HG03066 (cell line): Measurements from ENCODE around the gene SAT2.
"Not testable (repeated sequence)": the region's sequence is repeated elsewhere in the genome, so short reads cannot be mapped to it uniquely, and the experiment has no call there.

Experiments
- ATAC-seq: cut with Tn5 transposase; IDR thresholded peaks from one replicate; pipeline ENCODE4 v1.9.1; 2021; ENCODE audit warnings: low read depth; ENCODE audit not compliant: unreplicated experiment

SAT2 gene

GRCh38 chr17:7627250-7628121 lies at the start of gene SAT2:
Gene SAT2, minus strand, starts transcription at chr17:7627821. Its CDS starts 186 bp downstream, at chr17:7627635.
- peak; percentile 84 for ATAC-seq

DNA sequence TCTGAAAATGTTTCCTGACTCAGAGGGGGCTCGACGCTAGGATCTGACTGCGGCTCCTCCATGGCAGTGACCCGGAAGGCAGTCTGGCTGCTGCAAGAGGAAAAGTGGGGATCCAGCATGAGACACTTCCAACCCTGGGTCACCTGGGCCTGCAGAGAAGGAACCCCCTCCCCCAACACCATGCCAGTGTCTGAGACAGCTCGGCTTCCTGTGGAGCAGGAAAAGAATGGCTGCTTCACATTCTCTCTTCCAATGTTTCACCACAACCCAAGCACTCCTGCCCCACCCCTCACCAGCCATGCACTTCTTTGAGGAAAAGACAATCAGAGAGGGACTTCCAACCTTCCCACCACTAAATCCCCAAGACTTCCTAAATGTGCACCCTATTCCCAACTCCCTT lies 48.9 kb upstream of the SAT2 start:
- ATAC-seq: no peak

- ATAC-seq: no peak
Measured at GRCh38 chr17:7674934-7675333, 47.3 kb upstream of the SAT2 start.

GRCh38 chr17:7673239-7673638 lies 45.6 kb upstream of the SAT2 start:
- no peak for ATAC-seq

DNA sequence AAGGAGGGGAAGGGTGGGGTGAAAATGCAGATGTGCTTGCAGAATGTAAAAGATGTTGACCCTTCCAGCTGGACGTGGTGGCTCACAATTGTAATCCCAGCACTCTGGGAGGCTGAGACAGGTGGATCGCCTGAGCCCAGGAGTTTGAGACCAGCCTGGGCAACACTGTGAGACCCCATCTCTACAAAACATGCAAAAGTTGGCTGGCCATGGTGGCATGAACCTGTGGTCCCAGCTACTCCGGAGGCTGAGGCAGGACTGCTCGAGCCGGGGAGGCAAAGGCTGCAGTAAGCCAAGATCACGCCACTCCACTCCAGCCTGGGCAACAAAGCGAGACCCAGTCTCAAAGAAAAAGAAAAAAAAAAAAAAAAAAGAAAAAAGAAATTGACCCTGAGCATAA lies 40.9 kb upstream of the SAT2 start:
- ATAC-seq: no peak

DNA sequence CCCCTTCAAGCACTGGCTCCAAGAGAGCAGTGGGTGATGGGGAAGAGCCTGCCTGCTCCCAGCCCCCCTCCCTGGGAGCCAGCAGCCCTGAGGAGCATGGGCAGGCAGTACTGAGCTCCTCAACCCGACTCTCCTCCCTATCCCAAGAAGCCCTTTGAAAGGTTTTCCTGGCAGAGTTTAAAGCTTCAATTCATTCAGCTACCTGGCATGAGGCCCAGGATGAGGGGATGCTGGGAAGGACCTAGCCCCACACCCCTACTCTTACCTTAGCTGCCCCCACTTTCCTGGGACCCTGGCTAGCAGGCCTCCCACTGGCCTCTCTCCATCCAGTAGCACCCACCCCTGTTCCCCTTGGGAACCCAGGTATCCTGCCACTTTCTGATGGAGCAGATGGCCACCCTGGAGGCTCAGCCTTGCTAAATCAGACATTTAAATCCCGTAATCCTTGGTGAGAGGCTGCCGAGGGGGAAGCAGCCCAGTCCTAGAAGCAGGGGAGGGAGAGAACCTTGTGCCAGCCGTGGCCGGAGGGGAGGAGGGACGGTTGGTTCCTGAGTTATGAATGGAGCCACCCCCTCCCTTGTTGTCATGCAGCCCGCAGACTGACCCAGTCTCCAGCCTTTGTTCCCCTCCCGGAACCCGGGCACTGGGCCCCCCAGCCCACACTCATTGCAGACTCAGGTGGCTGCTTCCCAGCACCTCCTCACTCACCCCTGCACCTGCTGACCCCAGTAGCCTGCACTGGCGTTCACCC lies 40.2 kb upstream of the SAT2 start:
- ATAC-seq: no peak

DNA sequence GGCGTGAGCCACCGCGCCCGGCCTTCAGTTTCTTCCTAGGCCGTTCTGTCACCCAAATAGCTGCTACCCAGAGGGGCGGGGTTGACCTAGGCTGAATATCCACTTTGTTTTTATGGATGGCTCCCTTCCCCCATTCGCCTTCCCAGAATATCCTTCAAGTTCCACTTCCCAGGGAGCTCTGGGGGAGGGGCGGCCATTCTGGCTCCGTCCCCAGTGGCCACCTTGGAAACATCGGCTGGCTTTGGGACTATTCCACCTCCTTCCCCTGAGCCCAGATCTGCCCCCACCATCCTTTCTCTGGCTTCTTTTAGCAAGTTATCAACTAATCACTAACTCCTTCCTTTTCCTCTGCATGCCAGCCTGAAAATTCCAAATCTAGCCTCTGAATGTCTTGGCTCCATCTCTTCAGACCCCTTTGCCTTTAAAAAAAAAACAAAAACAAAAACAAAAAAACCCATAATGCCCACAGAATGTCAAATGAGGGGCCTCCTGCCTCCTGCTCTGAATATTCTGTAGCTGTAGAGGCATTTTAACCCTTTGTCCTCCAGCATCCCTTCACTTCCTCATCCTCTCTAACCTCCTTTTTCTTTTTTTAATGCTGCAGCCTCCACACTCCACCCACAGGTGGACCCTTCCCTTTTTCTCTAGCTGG lies 29.5 kb upstream of the SAT2 start:
- ATAC-seq: no peak

- ATAC-seq: no peak
Measured at GRCh38 chr17:7655541-7655840, 27.9 kb upstream of the SAT2 start.

DNA sequence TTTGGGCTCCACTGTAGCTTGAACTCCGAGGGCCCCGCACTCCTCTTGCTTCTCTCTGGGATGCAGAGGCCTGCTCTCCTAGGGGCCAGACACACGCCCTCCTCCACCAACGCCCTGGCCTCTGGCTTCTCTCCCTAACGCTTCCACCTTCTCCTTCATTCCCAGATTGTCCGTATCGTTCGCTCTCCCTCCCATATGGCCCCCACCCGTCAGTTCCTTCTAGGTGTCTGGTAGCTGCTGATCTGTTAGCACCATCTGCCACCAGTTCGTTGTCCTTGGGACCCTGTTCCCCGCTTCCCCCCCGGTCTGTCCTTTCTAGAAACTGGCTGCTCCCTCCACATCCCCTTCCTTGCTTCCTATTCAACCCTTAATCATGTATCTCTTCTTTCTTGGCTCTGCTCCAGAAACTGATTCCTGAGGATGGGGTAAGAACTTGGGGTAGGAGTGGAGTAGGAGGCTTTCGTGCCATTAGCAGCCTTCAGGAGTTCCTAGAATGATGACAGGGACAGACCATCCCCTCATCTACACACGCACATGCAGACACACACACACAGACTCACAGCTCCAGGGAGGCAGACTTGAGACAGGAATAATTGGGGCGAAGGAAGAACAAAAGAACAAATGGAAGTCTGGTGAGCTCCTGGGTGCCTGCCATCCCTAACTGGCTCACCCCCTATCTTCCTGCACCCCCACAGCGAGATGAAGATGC lies 27.4 kb upstream of the SAT2 start:
- no peak for ATAC-seq

DNA sequence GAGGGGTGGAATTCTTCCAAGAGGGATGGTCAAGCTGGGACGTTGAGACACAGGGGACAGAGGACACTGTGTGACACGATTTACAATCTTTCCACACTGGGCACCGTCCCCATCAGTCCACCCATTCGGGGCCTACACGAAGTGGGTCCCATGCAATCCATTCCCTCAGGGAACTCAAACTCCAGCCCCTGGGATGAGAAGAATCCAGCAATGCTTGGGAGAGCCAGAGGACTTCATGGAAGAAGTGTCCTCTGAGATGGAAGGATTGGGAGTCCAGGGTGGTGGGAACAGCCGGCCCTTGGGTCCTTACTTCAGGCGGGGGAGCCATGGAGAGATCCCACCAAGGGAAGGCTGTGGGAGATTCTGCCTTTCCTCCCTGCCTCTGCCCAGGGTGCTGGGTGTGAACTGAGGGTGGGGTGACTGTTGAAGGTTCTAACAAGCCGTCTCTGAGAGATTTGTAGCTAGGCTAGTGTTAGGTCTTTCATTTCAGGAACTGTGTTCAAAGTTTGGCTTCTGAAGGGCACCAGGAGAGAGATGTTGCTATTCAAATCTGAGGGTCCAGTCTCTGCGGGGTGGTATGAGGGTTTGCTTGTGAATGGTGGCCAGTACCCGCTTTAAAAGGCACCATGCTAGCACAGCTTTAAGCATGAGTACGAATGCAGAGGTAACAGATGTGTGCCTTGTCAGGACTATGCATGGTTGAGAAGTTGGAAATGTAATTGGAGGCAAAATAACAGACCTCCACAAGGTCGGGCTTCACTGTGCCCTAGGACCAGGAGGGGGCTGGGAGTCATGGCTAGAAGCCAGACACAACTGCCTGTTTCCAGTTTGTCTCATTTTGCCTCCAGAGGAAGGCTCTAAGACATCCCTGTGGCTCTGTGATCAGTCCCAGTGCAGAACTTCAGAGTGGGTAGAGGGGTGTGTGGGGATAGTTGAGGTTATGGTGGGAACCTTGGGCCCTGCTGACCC lies 25.1 kb upstream of the SAT2 start:
- no peak for ATAC-seq

DNA sequence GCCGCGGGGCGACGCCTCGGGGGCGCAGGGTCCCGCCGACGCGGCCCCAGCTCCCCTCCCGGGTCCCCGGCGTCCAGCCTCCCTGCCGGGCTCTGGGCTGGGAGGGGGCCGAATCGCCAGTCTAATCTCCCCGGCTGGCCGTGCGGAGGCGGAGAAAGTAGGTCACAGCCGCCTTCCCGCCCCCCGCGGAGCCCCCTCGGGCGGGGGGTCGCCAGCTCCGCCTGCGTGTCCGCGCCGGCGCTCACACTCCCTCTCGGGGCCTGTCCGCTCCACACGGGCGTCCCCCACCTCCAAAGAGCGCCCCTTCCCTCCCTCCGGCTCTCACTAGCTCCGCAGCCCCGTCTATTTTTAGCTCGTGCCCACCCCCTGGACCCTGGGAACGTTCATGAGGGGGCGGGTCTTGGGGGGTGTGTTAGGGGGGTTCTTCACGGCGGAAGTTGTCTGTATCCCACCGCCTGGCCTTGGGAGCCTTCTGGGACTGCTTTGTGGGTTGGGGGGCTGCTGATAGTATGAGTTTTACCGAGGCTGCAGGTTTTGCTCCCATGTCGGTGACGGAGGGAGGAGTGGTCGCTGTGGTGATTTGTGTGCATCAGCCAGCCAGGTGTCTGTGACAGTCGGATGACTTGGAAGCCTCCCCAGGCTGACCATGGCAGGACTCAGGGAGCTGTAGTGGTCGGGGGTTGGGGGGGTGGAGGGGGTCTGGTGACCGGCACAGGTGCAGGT lies 24.2 kb upstream of the SAT2 start:
- ATAC-seq: no peak

GRCh38 chr17:7651097-7651664 lies 23.6 kb upstream of the SAT2 start:
- no peak for ATAC-seq

- ATAC-seq: no peak
Measured at GRCh38 chr17:7650509-7651096, 23.0 kb upstream of the SAT2 start, which contains the start of gene ATP1B2. Gene ATP1B2, plus strand, starts transcription at chr17:7650926. Its CDS starts 593 bp downstream, at chr17:7651519.

DNA sequence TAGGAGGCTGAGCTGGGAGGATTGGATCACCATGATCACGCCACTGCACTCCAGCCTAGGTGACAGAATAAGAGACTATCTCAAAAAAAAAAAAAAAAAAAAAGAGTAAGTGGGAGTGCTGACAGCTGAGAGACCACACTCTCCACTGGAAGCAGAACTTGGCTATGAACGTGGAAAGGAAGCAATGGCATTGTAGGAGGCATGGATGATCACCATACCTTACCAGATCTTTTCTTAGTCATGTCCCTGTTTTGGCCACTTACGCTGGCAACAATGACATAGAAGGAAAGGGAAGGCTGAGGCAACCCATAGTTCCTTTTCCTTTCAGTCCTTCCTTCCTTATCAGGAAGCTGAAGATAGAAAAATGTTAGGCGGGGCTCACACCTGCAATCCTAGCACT lies 19.4 kb upstream of the SAT2 start:
- ATAC-seq: no peak

DNA sequence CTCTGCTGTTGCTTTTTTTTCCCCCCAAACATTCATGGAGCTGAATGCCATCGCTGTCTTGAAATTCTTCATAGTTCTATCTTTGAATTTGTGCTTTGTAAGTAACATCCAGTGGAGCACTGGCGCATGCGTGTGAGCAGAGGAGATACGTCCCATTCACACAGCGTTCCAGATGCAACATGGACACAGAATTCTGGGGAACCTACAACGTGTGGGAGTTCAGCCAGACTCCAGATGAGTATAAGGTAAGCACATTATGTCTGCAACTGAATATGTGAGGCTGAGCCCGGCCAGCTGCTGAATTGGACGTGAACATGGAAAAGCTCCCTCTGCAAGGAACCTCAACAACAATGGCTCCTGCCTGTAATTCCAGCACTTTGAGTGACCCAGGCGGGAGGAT lies 18.8 kb upstream of the SAT2 start:
- ATAC-seq: no peak

GRCh38 chr17:7644775-7645174 lies 17.2 kb upstream of the SAT2 start:
- no peak for ATAC-seq

GRCh38 chr17:7641635-7642034 lies 14.0 kb upstream of the SAT2 start:
- ATAC-seq: not testable (repeated sequence)

DNA sequence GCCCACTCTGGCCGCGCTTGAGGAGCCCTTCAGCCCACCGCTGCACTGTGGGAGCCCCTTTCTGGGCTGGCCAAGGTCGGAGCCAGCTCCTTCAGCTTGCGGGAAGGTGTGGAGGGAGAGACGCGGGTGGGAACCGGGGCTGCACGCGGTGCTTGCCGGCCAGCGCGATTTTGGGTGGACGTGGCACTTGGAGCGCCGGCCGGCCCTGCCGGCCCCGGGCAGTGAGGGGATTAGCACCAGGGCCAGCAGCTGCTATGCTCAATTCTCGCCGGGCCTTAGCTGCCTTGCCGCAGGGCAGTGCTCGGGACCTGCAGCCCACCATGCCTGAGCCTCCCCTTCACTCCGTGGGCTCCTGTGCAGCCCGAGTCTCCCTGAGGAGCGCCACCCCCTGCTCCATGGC lies 13.2 kb upstream of the SAT2 start:
- ATAC-seq: no peak
